K562 (cell line): ENCODE data around the gene PLXNA3. TPM values are rescaled to one million over a fixed set of nuclear protein-coding genes. Genes with fewer than 3 reads are reported as not detected.
A peak's percentile ranks its signal among the peaks of the same experiment; 100 is the strongest.

Experiments
- ARID3A ChIP-seq: IDR thresholded peaks from 2 replicates; pipeline ENCODE4 v1.6.1; 2012; ENCODE audit warnings: low read depth, low read length, improper control_type of control experiment, borderline replicate concordance
- CBX5 ChIP-seq: IDR thresholded peaks from 2 replicates; pipeline ENCODE4 v1.6.1; 2014; ENCODE audit warnings: low read depth, borderline replicate concordance
- CCNT2 ChIP-seq: IDR thresholded peaks from 2 replicates; pipeline ENCODE4 v1.6.1; 2011; ENCODE audit warnings: borderline replicate concordance, low read depth, mild to moderate bottlenecking, moderate library complexity, mixed read lengths, low read length; ENCODE audit not compliant: insufficient read length; ENCODE audit errors: extremely low read depth
- ELF1 ChIP-seq: fragments of 200-800 bp; sonication (Bioruptor generic); IDR thresholded peaks from 2 replicates; pipeline ENCODE4 v1.6.1; 2016; ENCODE audit warnings: missing genetic modification characterization, missing compliant biosample characterization
- FIP1L1 ChIP-seq: fragments of 200-400 bp; formaldehyde crosslinking; IDR thresholded peaks from 2 replicates; pipeline ENCODE4 v1.6.1; 2018; ENCODE audit warnings: mild to moderate bottlenecking, low read depth, low read length; ENCODE audit not compliant: poor library complexity, severe bottlenecking
- HCFC1 ChIP-seq: IDR thresholded peaks from 2 replicates; pipeline ENCODE4 v1.6.1; 2012; ENCODE audit warnings: low read depth, low read length, improper control_type of control experiment
- HOMEZ ChIP-seq: fragments of 250-450 bp; sonication (Bioruptor Pico); IDR thresholded peaks from 2 replicates; pipeline ENCODE4 v1.4.0; 2020; ENCODE audit warnings: mild to moderate bottlenecking, moderate library complexity
- KAT8 ChIP-seq: fragments of 450-650 bp; IDR thresholded peaks from 2 replicates; pipeline ENCODE4 v1.6.1; 2016; ENCODE audit warnings: low read depth, mild to moderate bottlenecking
- PHB ChIP-seq: fragments of 250-450 bp; sonication (Bioruptor Pico); IDR thresholded peaks from 2 replicates; pipeline ENCODE4 v1.5.0; 2021
- POLR2A ChIP-seq: fragments of 450-650 bp; conservative IDR thresholded peaks from 2 replicates; pipeline ENCODE4 v1.6.1; 2016
- RAD51 ChIP-seq: fragments of 450-650 bp; IDR thresholded peaks from 2 replicates; pipeline ENCODE4 v1.7.1; 2016; ENCODE audit warnings: low read depth, mild to moderate bottlenecking, borderline replicate concordance
- SREBF1 ChIP-seq: fragments of 150-350 bp; IDR thresholded peaks from 2 replicates; pipeline ENCODE4 v1.6.1; 2014; ENCODE audit warnings: antibody characterized with exemption, low read depth, low read length, borderline replicate concordance
- USF2 ChIP-seq: sonication (generic); formaldehyde crosslinking; IDR thresholded peaks from 2 replicates; pipeline ENCODE4 v1.5.0; 2020; ENCODE audit warnings: missing genetic modification reagents
- ZNF354B ChIP-seq: fragments of 250-450 bp; sonication (Bioruptor Pico); IDR thresholded peaks from 2 replicates; pipeline ENCODE4 v1.4.0; 2020
- polyA plus RNA-seq, 8 experiments: library from polyadenylated mRNA; depleted of rRNA in 4 of 8; stranded (reverse) in 5 of 8; unstranded in 3 of 8; fragments of >200 nt; fragmentation: Nextera tagmentation in 2 of 8; fragmentation: Illumina TruSeq in 1 of 8; extraction: Ambion mirVana in 2 of 8; extraction: Trizol in 1 of 8; gene quantifications; 2 replicates each; pipeline versions ENCODE4 v1.2.1 to v1.2.3, GENCODE V29; 2011 to 2014; ENCODE audit warnings: inconsistent platforms in 1 of 8, missing spikeins in 1 of 8
- total RNA-seq, 7 experiments: library from RNA; depleted of rRNA in 6 of 7; stranded (reverse); fragments of >200 nt in 6 of 7; fragmentation: Illumina TruSeq in 2 of 7; extraction: Trizol in 2 of 7; gene quantifications; 2 replicates each; pipeline versions ENCODE4 v1.2.1 to v1.2.3, GENCODE V29; 2011 to 2021; ENCODE audit warnings: low replicate concordance in 1 of 7
- TF ChIP-seq, protein P1 (sequence below): fragments of 250-450 bp; sonication (Bioruptor Pico); IDR thresholded peaks from 2 replicates; pipeline ENCODE4 v1.8.0; 2021; ENCODE audit warnings: moderate library complexity, mild to moderate bottlenecking, inconsistent platforms
- TF ChIP-seq, protein P2 (sequence below): fragments of 250-450 bp; sonication (Bioruptor Pico); IDR thresholded peaks from 2 replicates; pipeline ENCODE4 v1.6.1; 2021; ENCODE audit warnings: mild to moderate bottlenecking
- TF ChIP-seq, protein P3 (sequence below), 2 experiments: fragments of 450-650 bp in 1 of 2; sonication (generic) in 1 of 2; formaldehyde crosslinking; conservative IDR thresholded peaks; 2 replicates each; pipeline versions ENCODE4 v1.4.0 to v1.8.1; 2020 to 2022; ENCODE audit warnings: mild to moderate bottlenecking in 1 of 2, missing genetic modification reagents in 1 of 2
- TF ChIP-seq, protein P4 (sequence below): sonication (generic); formaldehyde crosslinking; IDR thresholded peaks from 2 replicates; pipeline ENCODE4 v1.8.0; 2023; ENCODE audit warnings: missing genetic modification reagents, mild to moderate bottlenecking, borderline replicate concordance

Gene PLXNA3
- total and polyA plus RNA-seq, 9 of the 15 experiments (the other 6 are each of a cell fraction or from before 2014, with no cell fraction given) = 0.32 to 47.8 (median 7.5) TPM

DNA sequence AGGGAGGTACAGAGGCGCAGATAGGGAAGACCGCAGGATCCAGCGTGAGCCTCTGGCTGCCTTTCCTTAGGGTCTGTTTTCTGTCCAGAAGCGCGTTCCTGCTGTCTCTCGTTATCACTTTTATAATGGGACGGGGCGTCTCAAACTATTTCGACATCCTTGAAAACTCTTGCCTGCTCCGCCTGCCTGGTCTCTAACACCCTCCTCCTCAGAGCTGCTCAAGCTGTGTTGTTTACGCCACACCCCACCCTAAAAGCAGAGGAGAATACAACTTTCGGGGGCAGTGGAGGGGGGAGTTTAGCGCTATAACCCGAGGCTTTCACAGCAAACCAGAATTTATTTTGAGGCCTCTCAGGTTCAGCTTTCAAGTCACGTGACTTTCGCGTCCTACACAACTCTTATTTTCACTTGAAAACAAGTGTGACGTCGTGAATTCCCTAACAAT is 58.6 kb downstream of the PLXNA3 start (continued):
- TF ChIP-seq ARID3A (no peak), POLR2A (no peak), SREBF1 (no peak), KAT8 (no peak), PHB (CRISPR knock-in tag) (no peak), CCNT2 (no peak), CBX5 (no peak), RAD51 (peak; percentile 92), ELF1 (tag) (no peak), HOMEZ (CRISPR knock-in tag) (no peak), USF2 (CRISPR knock-in tag) (peak; percentile 25; the same call in 1 of the 2 replicates), ZNF354B (CRISPR knock-in tag) (no peak), HCFC1 (no peak), FIP1L1 (no peak)
- TF ChIP-seq, protein P1, sequence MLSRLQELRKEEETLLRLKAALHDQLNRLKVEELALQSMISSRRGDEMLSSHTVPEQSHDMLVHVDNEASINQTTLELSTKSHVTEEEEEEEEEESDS = no peak
- TF ChIP-seq, protein P2, sequence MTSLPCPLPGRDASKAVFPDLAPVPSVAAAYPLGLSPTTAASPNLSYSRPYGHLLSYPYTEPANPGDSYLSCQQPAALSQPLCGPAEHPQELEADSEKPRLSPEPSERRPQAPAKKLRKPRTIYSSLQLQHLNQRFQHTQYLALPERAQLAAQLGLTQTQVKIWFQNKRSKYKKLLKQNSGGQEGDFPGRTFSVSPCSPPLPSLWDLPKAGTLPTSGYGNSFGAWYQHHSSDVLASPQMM (CRISPR knock-in tag) = no peak
- TF ChIP-seq, protein P3, sequence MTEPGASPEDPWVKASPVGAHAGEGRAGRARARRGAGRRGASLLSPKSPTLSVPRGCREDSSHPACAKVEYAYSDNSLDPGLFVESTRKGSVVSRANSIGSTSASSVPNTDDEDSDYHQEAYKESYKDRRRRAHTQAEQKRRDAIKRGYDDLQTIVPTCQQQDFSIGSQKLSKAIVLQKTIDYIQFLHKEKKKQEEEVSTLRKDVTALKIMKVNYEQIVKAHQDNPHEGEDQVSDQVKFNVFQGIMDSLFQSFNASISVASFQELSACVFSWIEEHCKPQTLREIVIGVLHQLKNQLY (CRISPR knock-in tag; conservative IDR thresholded peaks at IDR 0.05) = no peak
- TF ChIP-seq, protein P4, sequence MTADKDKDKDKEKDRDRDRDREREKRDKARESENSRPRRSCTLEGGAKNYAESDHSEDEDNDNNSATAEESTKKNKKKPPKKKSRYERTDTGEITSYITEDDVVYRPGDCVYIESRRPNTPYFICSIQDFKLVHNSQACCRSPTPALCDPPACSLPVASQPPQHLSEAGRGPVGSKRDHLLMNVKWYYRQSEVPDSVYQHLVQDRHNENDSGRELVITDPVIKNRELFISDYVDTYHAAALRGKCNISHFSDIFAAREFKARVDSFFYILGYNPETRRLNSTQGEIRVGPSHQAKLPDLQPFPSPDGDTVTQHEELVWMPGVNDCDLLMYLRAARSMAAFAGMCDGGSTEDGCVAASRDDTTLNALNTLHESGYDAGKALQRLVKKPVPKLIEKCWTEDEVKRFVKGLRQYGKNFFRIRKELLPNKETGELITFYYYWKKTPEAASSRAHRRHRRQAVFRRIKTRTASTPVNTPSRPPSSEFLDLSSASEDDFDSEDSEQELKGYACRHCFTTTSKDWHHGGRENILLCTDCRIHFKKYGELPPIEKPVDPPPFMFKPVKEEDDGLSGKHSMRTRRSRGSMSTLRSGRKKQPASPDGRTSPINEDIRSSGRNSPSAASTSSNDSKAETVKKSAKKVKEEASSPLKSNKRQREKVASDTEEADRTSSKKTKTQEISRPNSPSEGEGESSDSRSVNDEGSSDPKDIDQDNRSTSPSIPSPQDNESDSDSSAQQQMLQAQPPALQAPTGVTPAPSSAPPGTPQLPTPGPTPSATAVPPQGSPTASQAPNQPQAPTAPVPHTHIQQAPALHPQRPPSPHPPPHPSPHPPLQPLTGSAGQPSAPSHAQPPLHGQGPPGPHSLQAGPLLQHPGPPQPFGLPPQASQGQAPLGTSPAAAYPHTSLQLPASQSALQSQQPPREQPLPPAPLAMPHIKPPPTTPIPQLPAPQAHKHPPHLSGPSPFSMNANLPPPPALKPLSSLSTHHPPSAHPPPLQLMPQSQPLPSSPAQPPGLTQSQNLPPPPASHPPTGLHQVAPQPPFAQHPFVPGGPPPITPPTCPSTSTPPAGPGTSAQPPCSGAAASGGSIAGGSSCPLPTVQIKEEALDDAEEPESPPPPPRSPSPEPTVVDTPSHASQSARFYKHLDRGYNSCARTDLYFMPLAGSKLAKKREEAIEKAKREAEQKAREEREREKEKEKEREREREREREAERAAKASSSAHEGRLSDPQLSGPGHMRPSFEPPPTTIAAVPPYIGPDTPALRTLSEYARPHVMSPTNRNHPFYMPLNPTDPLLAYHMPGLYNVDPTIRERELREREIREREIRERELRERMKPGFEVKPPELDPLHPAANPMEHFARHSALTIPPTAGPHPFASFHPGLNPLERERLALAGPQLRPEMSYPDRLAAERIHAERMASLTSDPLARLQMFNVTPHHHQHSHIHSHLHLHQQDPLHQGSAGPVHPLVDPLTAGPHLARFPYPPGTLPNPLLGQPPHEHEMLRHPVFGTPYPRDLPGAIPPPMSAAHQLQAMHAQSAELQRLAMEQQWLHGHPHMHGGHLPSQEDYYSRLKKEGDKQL (CRISPR knock-in tag) = no peak
